GM18508 (cell line): ENCODE data around the gene TIAM1.

ENCODE experiments used
- ATAC-seq: cut with Tn5 transposase; IDR thresholded peaks from one replicate; pipeline ENCODE4 v1.9.1; 2021; ENCODE audit warnings: moderate number of reproducible peaks; ENCODE audit not compliant: insufficient read depth, unreplicated experiment

Gene TIAM1, protein sequence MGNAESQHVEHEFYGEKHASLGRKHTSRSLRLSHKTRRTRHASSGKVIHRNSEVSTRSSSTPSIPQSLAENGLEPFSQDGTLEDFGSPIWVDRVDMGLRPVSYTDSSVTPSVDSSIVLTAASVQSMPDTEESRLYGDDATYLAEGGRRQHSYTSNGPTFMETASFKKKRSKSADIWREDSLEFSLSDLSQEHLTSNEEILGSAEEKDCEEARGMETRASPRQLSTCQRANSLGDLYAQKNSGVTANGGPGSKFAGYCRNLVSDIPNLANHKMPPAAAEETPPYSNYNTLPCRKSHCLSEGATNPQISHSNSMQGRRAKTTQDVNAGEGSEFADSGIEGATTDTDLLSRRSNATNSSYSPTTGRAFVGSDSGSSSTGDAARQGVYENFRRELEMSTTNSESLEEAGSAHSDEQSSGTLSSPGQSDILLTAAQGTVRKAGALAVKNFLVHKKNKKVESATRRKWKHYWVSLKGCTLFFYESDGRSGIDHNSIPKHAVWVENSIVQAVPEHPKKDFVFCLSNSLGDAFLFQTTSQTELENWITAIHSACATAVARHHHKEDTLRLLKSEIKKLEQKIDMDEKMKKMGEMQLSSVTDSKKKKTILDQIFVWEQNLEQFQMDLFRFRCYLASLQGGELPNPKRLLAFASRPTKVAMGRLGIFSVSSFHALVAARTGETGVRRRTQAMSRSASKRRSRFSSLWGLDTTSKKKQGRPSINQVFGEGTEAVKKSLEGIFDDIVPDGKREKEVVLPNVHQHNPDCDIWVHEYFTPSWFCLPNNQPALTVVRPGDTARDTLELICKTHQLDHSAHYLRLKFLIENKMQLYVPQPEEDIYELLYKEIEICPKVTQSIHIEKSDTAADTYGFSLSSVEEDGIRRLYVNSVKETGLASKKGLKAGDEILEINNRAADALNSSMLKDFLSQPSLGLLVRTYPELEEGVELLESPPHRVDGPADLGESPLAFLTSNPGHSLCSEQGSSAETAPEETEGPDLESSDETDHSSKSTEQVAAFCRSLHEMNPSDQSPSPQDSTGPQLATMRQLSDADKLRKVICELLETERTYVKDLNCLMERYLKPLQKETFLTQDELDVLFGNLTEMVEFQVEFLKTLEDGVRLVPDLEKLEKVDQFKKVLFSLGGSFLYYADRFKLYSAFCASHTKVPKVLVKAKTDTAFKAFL (N-terminal part only)

DNA sequence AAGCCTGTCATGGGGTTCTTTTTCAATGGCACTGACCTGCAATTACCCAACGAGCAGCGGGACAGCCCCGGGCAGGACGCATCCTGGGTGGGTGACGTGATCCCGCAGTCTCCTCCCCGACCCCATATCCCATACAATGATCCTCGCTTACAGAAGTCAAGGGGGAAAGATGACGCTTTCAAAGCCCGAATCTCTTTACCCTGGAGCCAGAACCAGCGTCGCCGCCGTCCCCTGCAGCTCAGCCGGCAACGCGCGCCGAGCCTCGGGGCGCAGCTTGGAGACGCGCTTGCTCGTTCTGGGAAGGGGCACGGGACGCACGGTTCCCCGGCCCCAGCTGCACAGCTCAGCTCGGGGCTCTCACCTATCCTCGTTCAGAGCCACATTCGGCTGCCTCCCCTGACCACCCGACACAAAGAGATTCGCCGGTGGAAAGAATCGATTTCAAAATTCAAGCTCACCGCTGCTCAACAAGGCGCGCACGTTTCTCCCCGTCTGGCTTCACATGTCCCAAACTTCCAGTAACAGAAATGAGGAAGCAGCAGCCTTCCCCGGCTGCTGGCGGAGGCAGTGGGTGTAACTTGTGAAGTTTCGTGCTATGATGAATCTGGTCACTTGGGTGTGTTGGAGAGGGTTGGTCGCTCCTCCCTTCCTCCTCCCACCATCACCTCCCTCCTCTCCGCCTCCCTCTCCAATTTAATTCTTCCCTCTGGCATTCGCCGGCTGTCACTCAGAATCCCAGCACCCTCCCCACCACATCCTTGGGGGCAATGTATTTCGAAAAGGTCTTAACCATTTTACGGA, at the start of gene TIAM1:
Gene TIAM1, minus strand, starts transcription at position 582 of the 801 bp plus-strand sequence. CDS start 77,289 bp downstream, outside the sequence.
- ATAC-seq: no peak

DNA sequence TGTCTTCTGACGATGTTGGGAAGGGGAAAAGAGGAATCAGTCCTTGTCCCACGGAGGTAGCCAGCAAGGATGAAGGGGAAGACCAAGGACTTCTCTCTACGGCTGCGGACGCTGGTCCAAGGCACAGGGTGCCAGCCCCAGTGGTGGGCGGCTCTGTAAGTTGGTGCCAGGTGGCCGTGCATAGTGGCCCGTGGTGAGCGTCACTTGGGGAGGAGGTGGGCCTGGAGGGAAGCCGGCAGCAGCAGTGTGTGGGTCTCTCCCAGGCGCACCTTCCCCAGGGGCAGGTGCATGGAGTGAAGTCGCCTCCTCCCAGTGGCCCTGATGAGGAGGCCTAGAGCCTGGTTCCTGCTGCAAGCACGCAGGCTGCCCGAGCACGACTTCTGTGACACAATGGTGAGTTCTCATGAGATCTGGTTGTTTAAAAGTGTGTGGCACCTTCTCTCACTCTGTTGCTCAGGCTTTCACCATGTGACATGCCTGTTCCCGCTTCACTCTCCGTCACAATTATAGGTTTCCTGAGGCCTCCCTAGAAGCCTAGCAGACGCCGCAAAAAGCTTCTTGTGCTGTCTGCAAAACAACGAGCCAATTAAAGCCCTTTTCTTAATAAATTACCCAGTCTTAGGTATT, 43.6 kb upstream of the TIAM1 start:
- no peak for ATAC-seq

DNA sequence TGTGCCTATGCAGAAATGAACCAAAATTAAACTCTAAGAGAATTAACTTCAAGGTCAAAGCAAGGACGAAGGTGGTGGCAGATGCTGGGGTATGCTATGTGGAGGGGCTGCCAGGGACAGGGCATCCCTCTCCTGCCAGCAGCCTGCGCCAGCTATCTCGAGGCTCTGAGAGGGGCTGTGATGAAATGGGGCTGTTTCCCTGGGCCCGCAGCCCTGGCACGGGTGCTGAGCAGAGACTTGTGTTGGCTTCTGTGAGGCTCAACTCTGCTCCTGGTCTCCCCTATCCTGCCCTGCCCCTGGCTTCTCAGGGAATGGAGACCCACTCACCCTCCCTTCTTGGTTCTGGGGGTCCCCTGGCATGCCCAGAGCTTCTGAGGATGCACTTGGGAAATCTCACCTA, 41.9 kb upstream of the TIAM1 start:
- ATAC-seq: no peak

DNA sequence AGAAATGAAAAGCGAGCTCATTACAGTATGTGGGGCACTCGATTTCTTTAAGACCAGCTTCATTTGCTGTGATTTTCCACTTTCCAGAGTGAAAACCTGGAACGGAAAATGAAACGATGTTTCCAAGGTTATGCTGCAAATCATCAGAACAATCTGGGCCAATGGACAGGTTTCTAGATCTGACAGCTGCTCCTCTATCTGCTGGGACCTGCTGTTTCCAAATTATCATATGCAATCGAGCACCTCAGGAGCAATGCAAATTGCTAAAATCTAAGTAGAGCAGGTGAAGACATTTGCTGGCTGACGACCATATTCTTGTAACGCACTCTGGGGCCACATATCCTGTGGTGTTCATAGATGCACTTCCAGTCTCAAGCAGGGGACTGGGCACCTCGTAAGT, 39.7 kb upstream of the TIAM1 start:
- no peak for ATAC-seq

DNA sequence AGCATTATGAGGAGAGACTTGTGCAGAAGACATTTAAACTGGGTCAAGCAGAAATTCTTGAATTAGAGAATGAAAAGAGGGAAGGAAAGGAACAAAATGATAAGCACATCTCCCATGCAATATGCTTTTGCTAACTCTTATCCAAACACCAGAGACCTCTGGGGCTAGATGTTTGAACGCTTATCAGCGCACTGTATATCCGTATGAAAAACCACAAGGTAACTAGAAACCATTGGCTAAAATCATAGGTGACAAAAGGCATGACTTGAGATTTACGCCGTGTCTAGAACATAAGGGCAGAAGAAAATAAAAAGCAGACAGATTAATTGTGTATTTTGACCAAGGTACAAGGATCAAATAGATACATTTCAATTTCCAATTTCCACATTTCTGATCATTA, 38.0 kb upstream of the TIAM1 start:
- no peak for ATAC-seq

DNA sequence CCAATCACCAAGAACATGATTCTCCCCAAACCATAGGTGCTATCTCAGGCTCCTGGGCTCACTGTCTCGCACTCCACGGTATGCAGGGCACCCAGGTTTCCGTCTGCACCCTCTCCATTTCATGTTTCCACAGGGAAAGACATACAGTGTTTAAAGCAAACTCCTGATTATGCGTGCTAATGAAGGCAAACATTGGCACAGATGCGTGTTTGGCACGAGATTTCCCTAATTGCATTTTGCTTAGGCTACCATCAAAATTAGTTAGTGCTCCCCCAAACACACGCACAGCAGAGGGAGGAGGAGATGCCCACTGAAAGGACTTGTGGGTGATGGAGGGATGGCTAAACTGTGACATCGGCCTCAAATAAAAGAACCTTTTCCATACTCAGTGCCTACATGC, 32.2 kb upstream of the TIAM1 start:
- ATAC-seq: no peak

DNA sequence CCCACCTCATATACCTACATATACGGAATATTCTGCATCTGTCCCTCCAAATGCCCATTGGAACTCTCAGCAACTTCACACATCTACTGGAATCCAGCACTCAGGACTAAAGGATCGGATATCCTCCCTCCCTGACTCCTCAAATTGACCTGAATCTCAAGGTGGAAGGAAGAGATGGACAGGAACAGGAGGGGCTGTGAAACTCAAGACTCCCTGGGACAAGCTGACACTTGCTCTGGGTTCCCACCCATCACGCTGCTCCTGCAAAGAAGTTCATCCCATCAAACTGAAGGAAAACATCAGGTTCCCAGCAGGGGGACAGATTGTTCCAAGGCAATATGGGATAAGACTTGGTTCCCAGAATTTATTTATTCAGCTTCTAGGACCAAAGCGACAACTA, 30.3 kb upstream of the TIAM1 start:
- ATAC-seq: no peak

DNA sequence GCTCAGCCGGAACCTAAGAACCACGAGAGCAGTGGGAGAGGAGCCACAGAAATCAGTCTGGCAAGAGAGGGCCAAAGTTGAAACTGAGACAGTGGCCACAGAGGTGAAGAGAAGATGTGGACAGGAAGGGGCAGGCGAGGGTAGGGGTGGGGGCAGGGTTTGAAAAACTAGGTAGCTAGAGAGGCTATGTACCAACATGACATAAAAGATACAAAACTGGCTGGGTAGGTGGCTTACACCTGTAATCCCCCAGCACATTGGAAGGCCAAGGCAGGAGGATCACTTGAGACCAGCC, 28.4 kb upstream of the TIAM1 start:
- no peak for ATAC-seq

DNA sequence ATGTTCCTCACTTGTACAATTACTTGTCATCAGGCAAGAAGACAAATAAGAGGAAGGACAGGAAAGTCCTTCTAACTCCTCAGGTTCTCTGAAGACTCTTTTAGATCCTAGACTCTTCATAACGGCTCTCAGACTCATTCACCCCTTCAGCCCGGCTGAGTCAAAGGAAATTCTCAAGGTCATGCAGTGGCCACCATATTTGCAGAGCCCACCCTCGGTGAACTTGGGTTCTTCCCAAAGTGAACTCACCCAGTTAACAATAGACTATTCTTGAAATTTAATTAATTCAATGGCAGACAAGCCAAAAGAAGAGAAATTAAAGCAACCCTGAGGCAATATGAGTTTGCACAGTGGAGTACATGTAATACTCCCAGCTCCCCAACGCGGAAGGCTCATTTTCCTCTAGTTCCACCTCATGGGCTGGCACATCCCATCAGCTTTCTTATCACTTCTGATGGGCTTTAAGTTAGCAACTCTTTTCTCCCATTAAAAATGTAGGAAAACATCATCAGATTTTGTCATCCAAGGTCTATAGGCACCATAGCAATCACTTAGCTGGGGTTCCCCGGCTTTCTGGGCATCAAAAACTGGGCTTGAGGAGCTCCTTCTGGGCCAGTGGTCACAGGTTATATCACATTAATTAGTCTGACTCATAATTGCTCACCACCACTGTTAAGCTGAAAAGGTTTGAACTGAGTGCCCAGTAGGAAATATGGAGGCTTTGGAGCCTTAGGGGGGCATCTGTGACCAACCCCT, 27.8 kb upstream of the TIAM1 start:
- no peak for ATAC-seq

DNA sequence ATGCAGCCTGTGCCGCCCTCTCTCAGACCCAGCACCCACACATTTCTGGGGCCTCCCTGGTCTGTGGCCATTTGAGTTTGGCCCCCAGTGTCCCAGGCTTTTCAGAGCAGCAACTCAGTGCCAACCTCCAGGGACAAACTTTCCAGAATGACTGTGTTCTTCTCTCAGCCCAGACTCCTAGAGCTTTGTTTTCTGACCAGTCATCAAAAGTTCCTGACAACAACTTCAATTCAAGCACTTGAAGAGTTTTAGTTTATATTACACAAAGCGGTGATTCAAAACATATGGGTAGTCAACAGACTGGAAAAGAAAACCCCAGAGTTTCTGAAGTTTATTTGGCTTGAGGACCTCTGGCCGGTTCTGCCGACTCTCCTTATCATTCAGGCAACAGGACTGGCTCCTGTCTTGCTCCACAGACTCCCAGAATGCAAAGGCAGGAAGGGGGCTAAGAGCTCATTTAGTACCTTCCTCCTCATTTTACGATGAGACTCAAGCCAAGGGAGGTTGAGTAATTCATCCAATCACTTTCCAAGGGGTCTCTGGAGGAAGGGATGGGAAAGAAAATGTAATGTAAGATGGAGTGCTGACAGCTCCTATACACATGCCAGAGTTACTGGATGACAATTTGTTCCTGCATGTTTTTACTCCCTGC, 27.0 kb upstream of the TIAM1 start:
- ATAC-seq: no peak

DNA sequence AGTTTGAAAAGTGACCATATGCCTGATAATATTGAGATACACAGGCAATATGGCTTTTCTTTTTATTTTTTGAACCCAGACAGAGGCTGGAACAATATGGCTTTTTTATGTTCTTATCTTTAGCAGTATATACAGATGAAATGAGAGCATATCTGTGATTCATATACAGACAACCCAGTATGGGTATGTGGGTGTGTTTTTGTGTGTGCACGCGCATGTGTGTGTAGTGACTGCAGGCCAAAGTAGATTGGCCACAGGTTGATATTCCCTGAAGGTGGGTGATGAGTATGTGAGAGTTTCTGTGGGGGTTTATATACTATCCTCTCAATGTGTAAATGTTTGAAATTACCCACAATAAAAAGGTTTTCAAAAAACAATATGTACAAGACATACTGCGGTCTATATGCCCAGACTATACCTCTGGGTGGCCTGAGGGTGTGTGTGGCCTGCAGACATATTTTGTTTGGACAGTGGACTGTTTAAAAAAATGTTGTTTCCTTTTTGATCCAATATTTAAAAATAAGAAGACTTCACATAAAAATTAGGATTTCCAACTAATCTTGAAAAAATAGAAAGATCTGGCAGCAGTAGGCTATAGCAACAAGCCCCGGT, 26.3 kb upstream of the TIAM1 start:
- ATAC-seq: no peak

DNA sequence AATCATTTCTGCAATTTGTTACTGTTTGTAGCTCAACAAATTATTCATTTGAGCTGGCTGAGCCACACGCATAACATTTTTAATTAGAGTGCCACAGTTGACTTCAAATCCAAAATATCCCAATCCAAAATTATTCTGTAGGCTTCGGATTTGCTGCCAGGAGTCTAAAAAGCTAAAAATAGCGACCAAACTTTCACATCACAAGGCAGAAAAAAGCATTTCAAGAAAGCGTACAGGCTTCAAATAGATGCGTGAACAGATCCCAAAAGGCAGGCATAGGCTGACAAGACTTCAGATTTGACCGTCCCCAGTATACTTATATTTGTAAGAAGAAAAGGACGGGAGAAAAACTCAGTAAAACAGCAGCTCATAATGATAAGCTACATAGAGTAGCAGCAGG, 24.3 kb upstream of the TIAM1 start:
- no peak for ATAC-seq

DNA sequence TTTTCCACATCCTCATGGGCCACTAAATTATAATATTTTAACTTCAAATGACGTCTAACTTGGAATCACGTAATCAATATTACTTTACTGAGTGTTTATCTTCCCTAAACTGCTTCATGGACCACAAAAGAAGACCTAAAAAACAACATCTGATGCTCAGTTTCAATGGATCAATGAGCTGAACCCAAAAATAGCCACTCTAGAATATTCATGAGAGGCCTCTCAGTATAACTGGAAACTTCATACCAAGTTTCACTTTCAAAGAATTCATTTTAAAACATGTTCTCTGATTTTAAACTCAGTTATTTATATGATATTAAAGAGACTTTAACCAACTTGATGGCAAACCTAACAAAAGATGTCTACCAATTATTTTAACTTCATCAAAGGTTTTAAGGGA, 23.7 kb upstream of the TIAM1 start:
- ATAC-seq: no peak

DNA sequence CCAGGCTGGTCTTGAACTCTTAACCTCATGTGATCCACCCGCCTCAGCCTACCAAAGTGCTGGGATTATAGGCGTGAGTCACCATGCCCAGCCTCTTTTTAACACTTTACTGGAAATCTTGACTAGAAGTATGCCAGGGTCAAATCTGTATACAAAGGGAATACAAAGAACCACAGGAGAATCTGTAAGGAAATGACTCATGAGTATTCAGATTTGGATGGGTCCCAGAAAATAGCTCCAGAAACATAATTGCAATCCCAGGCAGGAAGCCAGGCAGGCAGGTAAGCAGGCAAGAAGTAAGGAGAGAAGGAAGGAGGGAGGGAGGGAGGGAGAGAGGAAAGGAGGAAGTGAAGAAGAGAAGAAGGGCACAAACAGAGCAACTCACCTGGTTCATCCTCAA, 22.8 kb upstream of the TIAM1 start:
- ATAC-seq: no peak

DNA sequence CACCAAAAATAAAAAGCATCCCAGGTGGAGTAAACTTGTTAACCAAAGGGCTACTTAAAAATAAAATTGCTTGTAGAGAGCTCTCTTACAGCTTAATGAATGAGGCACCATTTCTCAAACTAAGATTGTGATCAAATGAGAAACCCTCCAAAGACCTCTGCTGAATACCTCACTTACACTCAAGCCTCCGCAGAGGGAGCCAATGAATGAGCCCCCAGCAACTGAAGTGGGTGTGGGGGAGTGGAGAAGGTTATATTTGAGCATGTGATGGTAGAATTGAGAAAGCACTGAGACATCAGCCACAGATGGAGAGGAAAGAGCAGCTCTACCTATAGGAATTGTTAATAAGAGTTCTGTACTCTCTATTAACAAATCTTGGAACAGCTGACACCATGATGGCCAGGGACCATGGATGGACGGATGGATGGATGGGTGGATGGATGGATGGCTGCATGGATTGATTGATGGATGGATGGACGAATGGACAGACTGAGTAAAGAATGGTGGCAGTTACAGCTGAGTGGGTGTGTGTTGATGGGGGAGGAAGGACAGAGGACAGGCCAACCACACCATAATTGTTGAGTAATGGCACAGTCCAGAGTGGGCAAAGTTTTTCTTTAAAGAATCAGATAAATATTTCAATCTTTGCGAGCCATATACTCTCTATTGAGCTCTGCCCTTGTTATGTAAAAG, 20.3 kb upstream of the TIAM1 start:
- ATAC-seq: no peak

DNA sequence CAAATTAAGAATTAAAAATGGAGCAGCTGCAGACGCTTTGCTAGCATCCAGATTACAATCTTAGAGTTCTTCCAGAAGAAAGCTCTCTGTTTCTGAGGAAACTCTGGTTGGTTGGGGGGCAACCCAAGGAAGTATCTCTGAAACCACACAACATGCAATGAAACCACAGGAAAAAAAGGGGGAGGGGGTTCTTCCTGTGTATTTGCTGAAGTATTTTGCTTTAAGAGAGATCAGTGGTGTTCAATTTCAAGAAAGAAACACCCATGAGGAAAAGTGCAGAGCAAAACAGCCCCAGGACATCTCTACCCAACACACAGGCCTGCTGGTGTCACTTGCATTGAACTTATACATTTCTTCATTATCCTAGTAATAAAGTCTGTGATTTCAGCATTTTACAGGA, 19.7 kb upstream of the TIAM1 start:
- no peak for ATAC-seq

DNA sequence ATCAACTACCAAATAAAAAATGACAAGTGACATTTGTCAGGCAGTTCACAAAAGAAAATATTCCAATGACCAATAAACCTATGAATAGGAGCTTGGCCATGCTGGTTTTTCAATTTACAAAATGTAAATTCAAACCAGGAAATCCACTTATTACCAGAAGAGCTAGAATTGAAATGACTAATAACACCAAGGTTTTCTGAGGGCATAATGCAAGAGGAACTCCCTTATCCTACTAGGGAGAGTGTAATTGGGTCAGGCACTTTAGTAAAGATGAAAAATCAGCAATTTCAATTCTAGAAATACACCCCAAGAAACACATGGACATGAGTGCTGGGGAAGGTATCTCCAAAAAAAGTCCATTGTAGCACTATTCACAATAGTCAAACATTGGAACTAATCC, 16.7 kb upstream of the TIAM1 start:
- ATAC-seq: no peak

DNA sequence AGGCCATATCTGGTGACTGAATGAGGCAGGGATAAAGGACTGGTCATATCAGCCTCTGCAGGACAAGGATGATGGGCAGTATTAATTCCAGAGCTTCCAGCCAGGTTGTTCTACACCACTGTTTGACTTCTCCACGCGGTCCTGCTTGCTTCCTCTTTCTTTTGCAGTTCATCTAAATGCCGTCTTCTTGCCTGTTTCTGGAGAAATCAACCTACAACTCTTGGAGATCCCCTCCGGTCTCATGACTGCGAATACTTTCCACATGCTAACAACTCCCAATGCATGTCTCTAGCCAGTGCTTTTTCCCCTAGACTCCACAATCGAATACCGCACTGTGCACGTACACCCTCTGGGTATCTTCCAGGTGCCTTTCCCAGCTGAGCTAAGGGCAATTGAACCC, 14.1 kb upstream of the TIAM1 start:
- no peak for ATAC-seq
